ACC112 (cell line): ENCODE data around the gene KDM3A.
A peak's percentile ranks its signal among the peaks of the same experiment; 100 is the strongest.

Experiments used
- H2AFZ ChIP-seq: fragments of 200-600 bp; sonication (generic); one replicate; pipeline ENCODE4 v1.6.0; 2017; ENCODE audit warnings: antibody characterized with exemption, low read length; ENCODE audit not compliant: unreplicated experiment
- H3K27ac ChIP-seq: fragments of 200-600 bp; sonication (generic); 2 replicates; pipeline ENCODE4 v1.5.1; 2014; ENCODE audit warnings: low read depth, mild to moderate bottlenecking, antibody characterized with exemption, low read length, moderate library complexity
- H3K27me3 ChIP-seq: fragments of 200-600 bp; sonication (generic); 2 replicates; pipeline ENCODE4 v1.6.1; 2014; ENCODE audit warnings: mild to moderate bottlenecking, antibody characterized with exemption, low read length, moderate library complexity, mixed read lengths; ENCODE audit not compliant: insufficient read depth
- H3K36me3 ChIP-seq: fragments of 200-600 bp; sonication (generic); 2 replicates; pipeline ENCODE4 v1.6.1; 2016; ENCODE audit warnings: mild to moderate bottlenecking, antibody characterized with exemption, low read length, moderate library complexity, mixed read lengths; ENCODE audit not compliant: insufficient read depth
- H3K4me1 ChIP-seq: fragments of 200-600 bp; sonication (generic); one replicate; pipeline ENCODE4 v1.6.1; 2016; ENCODE audit warnings: low read length, mixed read lengths; ENCODE audit not compliant: insufficient read depth, unreplicated experiment, control insufficient read depth
- H3K4me3 ChIP-seq: fragments of 200-600 bp; sonication (generic); 2 replicates; pipeline ENCODE4 v1.5.1; 2014; ENCODE audit warnings: mild to moderate bottlenecking, low read depth, low read length
- H3K79me2 ChIP-seq: fragments of 200-600 bp; sonication (generic); one replicate; pipeline ENCODE4 v1.6.0; 2016; ENCODE audit warnings: low read length; ENCODE audit not compliant: control insufficient read depth, unreplicated experiment, insufficient read depth

Gene KDM3A

GRCh38 chr2:86412007-86412406 lies 29.2 kb upstream of the KDM3A start:
- H3K4me3 ChIP-seq, result no peak overlapping the region
- H3K27ac ChIP-seq, result no peak overlapping the region
- peaks cover 49% of the 10 kb centered on the region for H3K27me3 ChIP-seq
- H3K4me1 ChIP-seq, result no peaks in the 10 kb centered on the region
- no peaks in the 10 kb centered on the region for H3K36me3 ChIP-seq
- no peaks in the 10 kb centered on the region for H3K79me2 ChIP-seq
- no peak overlapping the region for H2AFZ ChIP-seq

GRCh38 chr2:86413296-86414094 lies 27.7 kb upstream of the KDM3A start:
- H3K27me3 ChIP-seq, result peaks cover 40% of the 10 kb centered on the region
- no peaks in the 10 kb centered on the region for H3K4me1 ChIP-seq
- H3K4me3 ChIP-seq, result peak overlapping the region; percentile 45
- no peak overlapping the region for H2AFZ ChIP-seq
- no peaks in the 10 kb centered on the region for H3K36me3 ChIP-seq
- H3K79me2 ChIP-seq, result no peaks in the 10 kb centered on the region
- no peak overlapping the region for H3K27ac ChIP-seq

GRCh38 chr2:86414996-86415395 lies 26.2 kb upstream of the KDM3A start:
- Histone ChIP-seq H3K4me3 (no peak overlapping the region), H3K27me3 (peaks cover 36% of the 10 kb centered on the region), H3K79me2 (no peaks in the 10 kb centered on the region), H3K36me3 (no peaks in the 10 kb centered on the region), H3K27ac (no peak overlapping the region), H3K4me1 (no peaks in the 10 kb centered on the region), H2AFZ (no peak overlapping the region)

GRCh38 chr2:86416146-86416545 lies 25.0 kb upstream of the KDM3A start:
- peaks cover 38% of the 10 kb centered on the region for H3K27me3 ChIP-seq
- no peak overlapping the region for H3K27ac ChIP-seq
- no peaks in the 10 kb centered on the region for H3K79me2 ChIP-seq
- no peaks in the 10 kb centered on the region for H3K4me1 ChIP-seq
- H3K36me3 ChIP-seq, result no peaks in the 10 kb centered on the region
- no peak overlapping the region for H2AFZ ChIP-seq
- H3K4me3 ChIP-seq, result no peak overlapping the region

GRCh38 chr2:86417961-86418360 lies 23.2 kb upstream of the KDM3A start:
- H3K4me1 ChIP-seq, result no peaks in the 10 kb centered on the region
- no peaks in the 10 kb centered on the region for H3K79me2 ChIP-seq
- no peaks in the 10 kb centered on the region for H3K36me3 ChIP-seq
- H3K27me3 ChIP-seq, result peaks cover 51% of the 10 kb centered on the region
- no peak overlapping the region for H3K27ac ChIP-seq
- no peak overlapping the region for H3K4me3 ChIP-seq
- H2AFZ ChIP-seq, result no peak overlapping the region

GRCh38 chr2:86420913-86421312 lies 20.3 kb upstream of the KDM3A start:
- no peaks in the 10 kb centered on the region for H3K79me2 ChIP-seq
- no peaks in the 10 kb centered on the region for H3K36me3 ChIP-seq
- H3K27me3 ChIP-seq, result peaks cover 68% of the 10 kb centered on the region
- no peak overlapping the region for H3K4me3 ChIP-seq
- H2AFZ ChIP-seq, result no peak overlapping the region
- no peak overlapping the region for H3K27ac ChIP-seq
- no peaks in the 10 kb centered on the region for H3K4me1 ChIP-seq

GRCh38 chr2:86426271-86426670 lies 14.9 kb upstream of the KDM3A start:
- no peaks in the 10 kb centered on the region for H3K4me1 ChIP-seq
- no peak overlapping the region for H3K4me3 ChIP-seq
- no peak overlapping the region for H2AFZ ChIP-seq
- H3K79me2 ChIP-seq, result no peaks in the 10 kb centered on the region
- no peaks in the 10 kb centered on the region for H3K36me3 ChIP-seq
- no peak overlapping the region for H3K27ac ChIP-seq
- peaks cover 88% of the 10 kb centered on the region for H3K27me3 ChIP-seq

- no peaks in the 10 kb centered on the region for H3K79me2 ChIP-seq
- H2AFZ ChIP-seq, result no peak overlapping the region
- H3K36me3 ChIP-seq, result no peaks in the 10 kb centered on the region
- no peak overlapping the region for H3K4me3 ChIP-seq
- no peak overlapping the region for H3K27ac ChIP-seq
- no peaks in the 10 kb centered on the region for H3K4me1 ChIP-seq
- peaks cover 64% of the 10 kb centered on the region for H3K27me3 ChIP-seq
These were observed 11.8 kb upstream of the KDM3A start for GRCh38 chr2:86429335-86429734.

- H3K36me3 ChIP-seq, result no peaks in the 10 kb centered on the region
- no peaks in the 10 kb centered on the region for H3K79me2 ChIP-seq
- peaks cover 54% of the 10 kb centered on the region for H3K27me3 ChIP-seq
- H3K4me3 ChIP-seq, result no peak overlapping the region
- no peak overlapping the region for H2AFZ ChIP-seq
- no peaks in the 10 kb centered on the region for H3K4me1 ChIP-seq
- H3K27ac ChIP-seq, result no peak overlapping the region
These were observed 10.8 kb upstream of the KDM3A start for GRCh38 chr2:86430368-86430767.

- H3K79me2 ChIP-seq, result no peaks in the 10 kb centered on the region
- peaks cover 30% of the 10 kb centered on the region for H3K27me3 ChIP-seq
- no peaks in the 10 kb centered on the region for H3K36me3 ChIP-seq
- H3K4me3 ChIP-seq, result no peak overlapping the region
- no peak overlapping the region for H3K27ac ChIP-seq
- H2AFZ ChIP-seq, result no peak overlapping the region
- H3K4me1 ChIP-seq, result no peaks in the 10 kb centered on the region
These were observed 8.0 kb upstream of the KDM3A start for GRCh38 chr2:86433137-86433536.

- Histone ChIP-seq H3K36me3 (no peaks in the 10 kb centered on the region), H3K27ac (no peak overlapping the region), H3K27me3 (peaks cover 21% of the 10 kb centered on the region), H3K4me3 (no peak overlapping the region), H3K79me2 (no peaks in the 10 kb centered on the region), H2AFZ (no peak overlapping the region), H3K4me1 (no peaks in the 10 kb centered on the region)
These were observed 6.9 kb upstream of the KDM3A start for GRCh38 chr2:86434290-86434689.
